PC-3 (cell line): ENCODE data around the gene TRIM65. TPM values are rescaled to one million over a fixed set of nuclear protein-coding genes. Genes with fewer than 3 reads are reported as not detected.

ENCODE experiments used
- ATAC-seq: fragments of 200-7000 bp; cut with Tn5 transposase; 2 replicates; pipeline ENCODE4 v1.9.1; 2020; ENCODE audit warnings: mild to moderate bottlenecking, moderate library complexity
- BruUV-seq: library from RNA; stranded (reverse); fragments of 400-500 nt; replicated peaks from 2 replicates; lab custom pipeline; 2021; lab: Mats Ljungman, UMichigan
- CTCF ChIA-PET: fragments of 300-600 bp; sonication (Branson Sonifier 250); formaldehyde crosslinking; loops from one replicate; lab custom pipeline; 2022; ENCODE audit warnings: antibody characterized with exemption; lab: Charles Lee
- POLR2A ChIA-PET: fragments of 300-600 bp; sonication (Branson Sonifier 250); formaldehyde crosslinking; loops from one replicate; lab custom pipeline; 2022; ENCODE audit warnings: antibody characterized with exemption; ENCODE audit not compliant: unreplicated experiment; lab: Charles Lee
- DNase-seq: peaks from one replicate; pipeline ENCODE4 v3.0.0-alpha.2; 2015
- H2AFZ ChIP-seq: fragments of 300-600 bp; sonication (generic); 2 replicates; pipeline ENCODE4 v1.6.0; 2016; ENCODE audit warnings: antibody characterized with exemption, low read length
- H3F3A ChIP-seq: fragments of 300-600 bp; sonication (generic); one replicate; pipeline ENCODE4 v1.6.0; 2017; ENCODE audit warnings: antibody characterized with exemption, low read length, control low read depth, mild to moderate bottlenecking; ENCODE audit not compliant: unreplicated experiment
- H3K27ac ChIP-seq: fragments of 300-600 bp; sonication (generic); 2 replicates; pipeline ENCODE4 v1.5.1; 2016; ENCODE audit warnings: mild to moderate bottlenecking, low read length
- H3K27me3 ChIP-seq: fragments of 300-600 bp; sonication (generic); 2 replicates; pipeline ENCODE4 v1.6.1; 2016; ENCODE audit warnings: low read length, mixed read lengths
- H3K36me3 ChIP-seq: fragments of 300-600 bp; sonication (generic); 2 replicates; pipeline ENCODE4 v1.6.1; 2016; ENCODE audit warnings: low read depth, mixed run types, low read length, mixed read lengths
- H3K4me1 ChIP-seq: fragments of 300-600 bp; sonication (generic); 2 replicates; pipeline ENCODE4 v1.5.1; 2016; ENCODE audit warnings: low read length; ENCODE audit not compliant: insufficient read depth
- H3K4me2 ChIP-seq: fragments of 300-600 bp; sonication (generic); 2 replicates; pipeline ENCODE4 v1.6.0; 2016; ENCODE audit warnings: low read length
- H3K4me3 ChIP-seq: fragments of 300-600 bp; sonication (generic); 2 replicates; pipeline ENCODE4 v1.5.1; 2016; ENCODE audit warnings: mild to moderate bottlenecking, low read length, mixed read lengths
- H3K79me2 ChIP-seq: fragments of 300-600 bp; sonication (generic); 2 replicates; pipeline ENCODE4 v1.6.1; 2017; ENCODE audit warnings: low read length, mixed read lengths
- H3K9ac ChIP-seq: fragments of 300-600 bp; sonication (generic); 2 replicates; pipeline ENCODE4 v1.6.0; 2016; ENCODE audit warnings: mild to moderate bottlenecking, low read length
- H3K9me2 ChIP-seq: fragments of 300-600 bp; sonication (generic); replicated peaks from 2 replicates; pipeline ENCODE4 v1.6.1; 2016; ENCODE audit warnings: mixed run types, low read length, mixed read lengths
- H3K9me3 ChIP-seq: fragments of 300-600 bp; sonication (generic); 2 replicates; pipeline ENCODE4 v1.6.1; 2016; ENCODE audit warnings: low read length, mixed read lengths
- H4K20me1 ChIP-seq: fragments of 300-600 bp; sonication (generic); 2 replicates; pipeline ENCODE4 v1.6.1; 2016; ENCODE audit warnings: low read length, mixed read lengths
- EZH2 ChIP-seq: fragments of 300-600 bp; sonication (generic); IDR thresholded peaks from one replicate; pipeline ENCODE4 v1.6.1; 2017; ENCODE audit warnings: antibody characterized with exemption, mild to moderate bottlenecking, low read length; ENCODE audit not compliant: unreplicated experiment
- EZH2phosphoT487 ChIP-seq: fragments of 300-600 bp; sonication (generic); IDR thresholded peaks from 2 replicates; pipeline ENCODE4 v1.6.1; 2018; ENCODE audit warnings: mild to moderate bottlenecking, antibody characterized with exemption, low read length, borderline replicate concordance
- intact Hi-C: fragments of 100-400 bp; cut with micrococcal nuclease; formaldehyde crosslinking; loops from 2 replicates; pipeline ENCODE4 v1.9.0; 2023
- total RNA-seq: library from RNA; depleted of rRNA; stranded (reverse); fragments of >200 nt; gene quantifications from 2 replicates; pipeline ENCODE4 v1.2.3, GENCODE V29; 2014
- TF ChIP-seq, protein P1 (sequence below): fragments of 300-600 bp; sonication (generic); conservative IDR thresholded peaks from 2 replicates; pipeline ENCODE4 v1.5.1; 2017; ENCODE audit warnings: antibody characterized with exemption, low read depth, mild to moderate bottlenecking, low read length

TRIM65 gene
- total RNA-seq, 1 experiment from 2014 or later: 32.3 TPM

DNA sequence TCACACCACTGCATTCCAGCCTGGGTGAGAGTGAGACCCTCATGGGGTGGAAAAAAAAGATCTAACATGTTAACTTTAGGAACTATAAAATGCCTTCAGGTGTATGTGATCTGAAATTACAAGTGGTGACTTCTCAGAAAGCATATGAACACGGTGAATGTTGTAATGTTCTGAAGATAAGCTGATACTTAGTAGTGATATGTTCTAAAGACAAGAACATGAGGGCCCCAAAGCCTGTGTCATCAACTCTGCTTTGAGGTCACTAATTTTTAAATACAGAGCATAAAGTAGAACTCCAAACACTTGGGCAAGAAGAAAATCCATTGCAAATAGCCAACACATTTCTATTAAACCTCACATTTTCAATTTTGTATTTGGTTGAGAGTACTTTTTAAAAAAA lies 46.7 kb upstream of the TRIM65 start:
- no peaks in the 10 kb centered on the region for H3K9me2 ChIP-seq
- CTCF ChIA-PET: interaction anchor here (0.6 kb wide), 1 partner anchor 8 kb away, joined by 5 read pairs; no protein-coding TSS in a partner anchor
- no peaks in the 10 kb centered on the region for H3K27me3 ChIP-seq
- no peak overlapping the region for H3K9ac ChIP-seq
- H2AFZ ChIP-seq: no peak overlapping the region
- H3K4me2 ChIP-seq: no peak overlapping the region
- no peak for DNase-seq
- no peak overlapping the region for H3K27ac ChIP-seq
- H3K4me1 ChIP-seq: peaks cover 11% of the 10 kb centered on the region; the same call in 1 of the 2 replicates
- TF ChIP-seq EZH2phosphoT487 (no peak), EZH2 (no peak)
- TF ChIP-seq, protein P1, sequence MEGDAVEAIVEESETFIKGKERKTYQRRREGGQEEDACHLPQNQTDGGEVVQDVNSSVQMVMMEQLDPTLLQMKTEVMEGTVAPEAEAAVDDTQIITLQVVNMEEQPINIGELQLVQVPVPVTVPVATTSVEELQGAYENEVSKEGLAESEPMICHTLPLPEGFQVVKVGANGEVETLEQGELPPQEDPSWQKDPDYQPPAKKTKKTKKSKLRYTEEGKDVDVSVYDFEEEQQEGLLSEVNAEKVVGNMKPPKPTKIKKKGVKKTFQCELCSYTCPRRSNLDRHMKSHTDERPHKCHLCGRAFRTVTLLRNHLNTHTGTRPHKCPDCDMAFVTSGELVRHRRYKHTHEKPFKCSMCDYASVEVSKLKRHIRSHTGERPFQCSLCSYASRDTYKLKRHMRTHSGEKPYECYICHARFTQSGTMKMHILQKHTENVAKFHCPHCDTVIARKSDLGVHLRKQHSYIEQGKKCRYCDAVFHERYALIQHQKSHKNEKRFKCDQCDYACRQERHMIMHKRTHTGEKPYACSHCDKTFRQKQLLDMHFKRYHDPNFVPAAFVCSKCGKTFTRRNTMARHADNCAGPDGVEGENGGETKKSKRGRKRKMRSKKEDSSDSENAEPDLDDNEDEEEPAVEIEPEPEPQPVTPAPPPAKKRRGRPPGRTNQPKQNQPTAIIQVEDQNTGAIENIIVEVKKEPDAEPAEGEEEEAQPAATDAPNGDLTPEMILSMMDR: no peak
- POLR2A ChIA-PET: no interaction called here
- H4K20me1 ChIP-seq: no peaks in the 10 kb centered on the region
- BruUV-seq: no TSS peak
- H3F3A ChIP-seq: no peaks in the 10 kb centered on the region
- no peak overlapping the region for H3K4me3 ChIP-seq
- intact Hi-C loops: no loop called here
- no peaks in the 10 kb centered on the region for H3K9me3 ChIP-seq
- H3K79me2 ChIP-seq: 0 out of 2 replicates have a peak, but pooled peaks cover 4% of the 10 kb centered on the region
- H3K36me3 ChIP-seq: peaks cover 22% of the 10 kb centered on the region
- no peak for ATAC-seq

DNA sequence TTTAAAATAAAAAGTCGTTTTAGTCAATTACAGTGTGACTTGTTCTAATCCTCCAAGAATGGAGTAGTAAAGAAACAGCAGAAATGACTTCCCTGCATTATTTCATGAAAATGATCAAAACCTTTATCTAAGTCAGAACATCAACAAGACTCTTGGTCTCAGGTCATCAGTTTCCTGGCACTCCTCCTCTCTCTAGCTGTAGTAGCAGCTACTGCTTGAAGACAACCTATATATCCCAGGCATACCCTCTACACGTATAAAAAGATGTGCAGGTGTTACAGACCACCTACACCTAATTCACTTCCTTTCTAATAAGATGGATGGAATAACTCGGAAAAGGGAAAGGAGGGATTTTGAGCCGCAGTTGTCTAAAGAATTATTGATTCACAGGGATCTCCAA lies 45.7 kb upstream of the TRIM65 start:
- ChIA-PET POLR2A (interaction anchor here (0.6 kb wide), 1 partner anchor 199 kb away, joined by 8 read pairs; no protein-coding TSS in a partner anchor), CTCF (no interaction called here)
- DNase-seq (no peak), ATAC-seq (no peak)
- H4K20me1 ChIP-seq: no peaks in the 10 kb centered on the region
- intact Hi-C loops: no loop called here
- H3K27me3 ChIP-seq: no peaks in the 10 kb centered on the region
- H3K9me3 ChIP-seq: no peaks in the 10 kb centered on the region
- H3K27ac ChIP-seq: no peak overlapping the region
- no peak overlapping the region for H3K9ac ChIP-seq
- no peaks in the 10 kb centered on the region for H3K9me2 ChIP-seq
- no peak for TF ChIP-seq EZH2
- TF ChIP-seq EZH2phosphoT487: no peak
- TF ChIP-seq, protein P1: no peak
- no TSS peak for BruUV-seq
- H2AFZ ChIP-seq: no peak overlapping the region
- H3K4me3 ChIP-seq: no peak overlapping the region
- H3F3A ChIP-seq: no peaks in the 10 kb centered on the region
- H3K36me3 ChIP-seq: peaks cover 15% of the 10 kb centered on the region
- no peak overlapping the region for H3K4me2 ChIP-seq
- H3K4me1 ChIP-seq: peaks cover 11% of the 10 kb centered on the region; the same call in 1 of the 2 replicates
- 0 out of 2 replicates have a peak, but pooled peaks cover 4% of the 10 kb centered on the region for H3K79me2 ChIP-seq

- BruUV-seq: no TSS peak
- ChIA-PET POLR2A (interaction anchor here (0.6 to 1.1 kb wide), 4 partner anchors 24 to 86 kb away, joined by 3 to 22 read pairs (median 8); partner anchors contain the start of genes ACOX1, MRPL38 and WBP2), CTCF (interaction anchor here (0.9 to 1.1 kb wide), 3 partner anchors 18 to 37 kb away, joined by 3 to 4 read pairs (median 4); partner anchors contain the start of genes ACOX1, MRPL38 and TEN1)
- no peaks in the 10 kb centered on the region for H4K20me1 ChIP-seq
- DNase-seq (no peak), ATAC-seq (peak; percentile 0; the same call in 1 of the 2 replicates)
- intact Hi-C loops: loop anchor here (1.0 to 2.0 kb wide), 4 partner anchors 17 to 55 kb away; partner anchors contain the start of genes ACOX1 and TEN1
- H3K4me2 ChIP-seq: peak overlapping the region; percentile 94
- H3K4me3 ChIP-seq: peak overlapping the region; percentile 88
- H3K9me3 ChIP-seq: no peaks in the 10 kb centered on the region
- H3K27ac ChIP-seq: peak overlapping the region; percentile 12; the same call in 1 of the 2 replicates
- H3K27me3 ChIP-seq: no peaks in the 10 kb centered on the region
- H3K4me1 ChIP-seq: peaks cover 11% of the 10 kb centered on the region; the same call in 1 of the 2 replicates
- TF ChIP-seq EZH2phosphoT487 (no peak), EZH2 (no peak)
- TF ChIP-seq, protein P1: no peak
- peak overlapping the region; percentile 93 for H3K9ac ChIP-seq
- no peaks in the 10 kb centered on the region for H3F3A ChIP-seq
- peaks cover 9% of the 10 kb centered on the region for H3K36me3 ChIP-seq
- 0 out of 2 replicates have a peak, but pooled peaks cover 4% of the 10 kb centered on the region for H3K79me2 ChIP-seq
- H3K9me2 ChIP-seq: no peaks in the 10 kb centered on the region
- peak overlapping the region; percentile 65 for H2AFZ ChIP-seq
These were observed 44.7 kb upstream of the TRIM65 start for GRCh38 chr17:75941442-75941819.
